ENCODE results near the gene ITGA8. TPM values are rescaled to one million over a fixed set of nuclear protein-coding genes. Genes with fewer than 3 reads are reported as not detected.

Gene ITGA8
- total RNA-seq, 2 experiments from 2014 or later: not detected

DNA sequence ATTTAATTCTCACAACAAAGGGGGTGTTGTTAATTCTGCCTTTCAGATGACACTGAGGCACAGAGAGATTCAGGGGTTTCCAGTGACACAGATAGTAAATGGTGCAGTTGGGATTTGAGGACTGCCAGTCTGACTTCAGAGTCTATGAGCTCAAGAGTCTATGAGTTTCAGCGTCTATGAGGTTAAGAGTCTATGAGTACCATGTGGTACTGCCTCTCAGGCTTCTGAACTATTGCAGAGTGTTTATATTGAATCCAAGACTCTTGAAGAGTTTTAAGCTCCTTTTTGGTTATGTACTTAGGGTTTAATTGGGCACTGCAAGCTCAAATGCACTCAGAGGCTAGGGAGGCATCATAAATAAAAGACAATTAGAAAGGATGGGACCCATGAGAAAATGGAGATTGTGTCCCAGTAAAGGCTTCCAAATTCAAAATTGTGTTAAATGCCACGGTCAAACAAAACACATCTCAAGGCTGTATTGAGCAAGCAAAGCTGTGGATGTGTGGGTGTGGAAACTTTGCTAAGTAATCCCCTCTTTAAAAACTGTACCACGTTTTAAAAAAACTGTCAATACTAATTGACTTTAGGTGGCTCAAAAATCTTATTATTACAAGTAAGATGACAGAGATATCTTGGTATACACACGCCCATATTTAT lies 224.7 kb downstream of the ITGA8 start:
- ATAC-seq (ENCODE audit: poor library complexity): no peak
- H3K9me3 Mint-ChIP-seq: no peaks in the 10 kb centered on the region
- CTCF ChIA-PET: no interaction called here
- peaks cover 46% of the 10 kb centered on the region for H3K27me3 Mint-ChIP-seq
- H3K4me1 Mint-ChIP-seq (ENCODE audit: low read depth): no peaks in the 10 kb centered on the region
- intact Hi-C loops (cut with DNase I, micrococcal nuclease): no loop called here
- TF ChIP-seq, protein P1, sequence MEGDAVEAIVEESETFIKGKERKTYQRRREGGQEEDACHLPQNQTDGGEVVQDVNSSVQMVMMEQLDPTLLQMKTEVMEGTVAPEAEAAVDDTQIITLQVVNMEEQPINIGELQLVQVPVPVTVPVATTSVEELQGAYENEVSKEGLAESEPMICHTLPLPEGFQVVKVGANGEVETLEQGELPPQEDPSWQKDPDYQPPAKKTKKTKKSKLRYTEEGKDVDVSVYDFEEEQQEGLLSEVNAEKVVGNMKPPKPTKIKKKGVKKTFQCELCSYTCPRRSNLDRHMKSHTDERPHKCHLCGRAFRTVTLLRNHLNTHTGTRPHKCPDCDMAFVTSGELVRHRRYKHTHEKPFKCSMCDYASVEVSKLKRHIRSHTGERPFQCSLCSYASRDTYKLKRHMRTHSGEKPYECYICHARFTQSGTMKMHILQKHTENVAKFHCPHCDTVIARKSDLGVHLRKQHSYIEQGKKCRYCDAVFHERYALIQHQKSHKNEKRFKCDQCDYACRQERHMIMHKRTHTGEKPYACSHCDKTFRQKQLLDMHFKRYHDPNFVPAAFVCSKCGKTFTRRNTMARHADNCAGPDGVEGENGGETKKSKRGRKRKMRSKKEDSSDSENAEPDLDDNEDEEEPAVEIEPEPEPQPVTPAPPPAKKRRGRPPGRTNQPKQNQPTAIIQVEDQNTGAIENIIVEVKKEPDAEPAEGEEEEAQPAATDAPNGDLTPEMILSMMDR (IDR thresholded peaks at IDR 0.05): no peak
- Histone ChIP-seq H3K27ac (ENCODE audit: low read depth in 1 of 2, low read length in 2 of 2) (no peak overlapping the region), H3K4me3 (ENCODE audit: low read length) (no peak overlapping the region), H3K4me1 (ENCODE audit: insufficient read depth, low read length) (no peaks in the 10 kb centered on the region), H3K9me3 (ENCODE audit: control insufficient read depth in 1 of 2, insufficient read depth in 1 of 2, low read length in 2 of 2) (no peaks in the 10 kb centered on the region), H3K36me3 (ENCODE audit: insufficient read depth, low read length) (no peaks in the 10 kb centered on the region), H3K27me3 (ENCODE audit: control insufficient read depth in 1 of 2, insufficient read depth in 2 of 2, low read length in 2 of 2) (peaks cover 0 to 4% of the 10 kb centered on the region in 2 experiments)
- no peaks in the 10 kb centered on the region for H3K36me3 Mint-ChIP-seq (ENCODE audit: low read depth)
- no peak overlapping the region for H3K27ac Mint-ChIP-seq
- DNase-seq: no peak
- no peak overlapping the region for H3K4me3 Mint-ChIP-seq
- POLR2A ChIA-PET: no interaction called here

DNA sequence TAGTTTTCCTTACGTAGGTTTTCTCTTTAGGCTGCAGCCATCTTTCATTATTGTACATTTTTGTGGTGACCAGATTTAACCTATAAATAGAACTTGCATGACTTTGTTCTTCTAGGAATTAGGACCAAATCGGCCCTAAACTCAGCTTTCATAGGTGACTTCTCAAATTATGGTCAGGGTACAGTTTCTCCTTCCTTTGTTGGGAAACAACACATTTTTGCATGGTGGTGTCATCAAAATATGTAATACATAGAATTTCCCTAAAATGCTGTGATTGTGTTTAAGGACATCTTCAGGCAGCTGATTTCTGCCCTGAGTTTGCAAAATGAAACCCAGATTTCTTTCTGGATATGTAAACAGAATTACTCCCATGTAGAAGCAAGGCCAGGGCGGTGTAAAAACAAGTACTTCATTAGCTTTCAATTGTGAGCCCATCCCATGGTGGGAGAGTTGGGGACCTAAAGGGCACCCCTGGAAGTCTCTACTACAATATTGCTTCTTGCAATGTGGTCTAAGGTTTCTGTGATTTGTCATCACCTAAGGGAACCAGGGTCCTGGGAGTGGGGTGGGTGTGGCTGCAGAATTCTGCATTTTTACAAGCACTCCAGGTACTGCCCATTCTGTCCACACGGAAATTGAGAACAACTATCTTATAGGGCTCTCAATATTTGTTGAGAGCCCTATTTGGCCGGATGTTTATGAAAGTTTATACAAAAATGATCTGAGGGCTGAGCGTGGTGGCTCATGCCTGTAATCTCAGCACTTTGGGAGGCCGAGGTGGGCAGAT lies 227.7 kb downstream of the ITGA8 start:
- ATAC-seq (ENCODE audit: poor library complexity) (no peak), DNase-seq (no peak)
- H3K27ac ChIP-seq (ENCODE audit: low read depth in 1 of 2, low read length in 2 of 2): no peak overlapping the region
- H3K4me1 ChIP-seq (ENCODE audit: insufficient read depth, low read length): no peaks in the 10 kb centered on the region
- Mint-ChIP-seq H3K36me3 (ENCODE audit: low read depth) (no peaks in the 10 kb centered on the region), H3K27ac (no peak overlapping the region), H3K4me1 (ENCODE audit: low read depth) (no peaks in the 10 kb centered on the region), H3K9me3 (no peaks in the 10 kb centered on the region), H3K27me3 (peaks cover 27% of the 10 kb centered on the region), H3K4me3 (no peak overlapping the region)
- no peaks in the 10 kb centered on the region for H3K36me3 ChIP-seq (ENCODE audit: insufficient read depth, low read length)
- TF ChIP-seq, protein P1 (IDR thresholded peaks at IDR 0.05): no peak
- ChIA-PET POLR2A (no interaction called here), CTCF (no interaction called here)
- intact Hi-C loops (cut with DNase I, micrococcal nuclease): no loop called here
- peaks cover 0 to 4% of the 10 kb centered on the region in 2 experiments for H3K27me3 ChIP-seq (ENCODE audit: control insufficient read depth in 1 of 2, insufficient read depth in 2 of 2, low read length in 2 of 2)
- H3K4me3 ChIP-seq (ENCODE audit: low read length): no peak overlapping the region
- H3K9me3 ChIP-seq (ENCODE audit: control insufficient read depth in 1 of 2, insufficient read depth in 1 of 2, low read length in 2 of 2): no peaks in the 10 kb centered on the region

GRCh38 chr10:15489431-15489830 lies 230.3 kb downstream of the ITGA8 start:
- H3K9me3 Mint-ChIP-seq: no peaks in the 10 kb centered on the region
- Histone ChIP-seq H3K4me3 (ENCODE audit: low read length) (no peak overlapping the region), H3K36me3 (ENCODE audit: insufficient read depth, low read length) (no peaks in the 10 kb centered on the region), H3K27ac (ENCODE audit: low read depth in 1 of 2, low read length in 2 of 2) (no peak overlapping the region), H3K27me3 (ENCODE audit: control insufficient read depth in 1 of 2, insufficient read depth in 2 of 2, low read length in 2 of 2) (no peaks in the 10 kb centered on the region), H3K9me3 (ENCODE audit: control insufficient read depth in 1 of 2, insufficient read depth in 1 of 2, low read length in 2 of 2) (no peaks in the 10 kb centered on the region), H3K4me1 (ENCODE audit: insufficient read depth, low read length) (no peaks in the 10 kb centered on the region)
- H3K27me3 Mint-ChIP-seq: peaks cover 21% of the 10 kb centered on the region
- ATAC-seq (ENCODE audit: poor library complexity) (no peak), DNase-seq (no peak)
- H3K4me1 Mint-ChIP-seq (ENCODE audit: low read depth): no peaks in the 10 kb centered on the region
- ChIA-PET CTCF (no interaction called here), POLR2A (no interaction called here)
- H3K27ac Mint-ChIP-seq: no peak overlapping the region
- H3K4me3 Mint-ChIP-seq: no peak overlapping the region
- intact Hi-C loops (cut with DNase I, micrococcal nuclease): no loop called here
- no peaks in the 10 kb centered on the region for H3K36me3 Mint-ChIP-seq (ENCODE audit: low read depth)
- TF ChIP-seq, protein P1 (IDR thresholded peaks at IDR 0.05): no peak
